ENCODE data around the gene CCDC80.

- TF ChIP-seq CTCF (conservative IDR thresholded peaks at IDR 0.05; ENCODE audit: low read length) (no peak), EZH2phosphoT487 (IDR thresholded peaks at IDR 0.05; ENCODE audit: borderline replicate concordance, low read depth, low read length) (no peak)
Observed at GRCh38 chr3:112579232-112579631, 61.7 kb downstream of the CCDC80 start.

Measured in OCI-LY7 (cell line).